ENCODE data around the gene RGR. TPM values are rescaled to one million over a fixed set of nuclear protein-coding genes. Genes with fewer than 3 reads are reported as not detected.
"Not testable (repeated sequence)": the region's sequence is repeated elsewhere in the genome, so short reads cannot be mapped to it uniquely, and the experiment has no call there.

RGR gene
- total and polyA plus RNA-seq, 8 donors = 0.26 to 0.27 TPM; not detected in 6

DNA sequence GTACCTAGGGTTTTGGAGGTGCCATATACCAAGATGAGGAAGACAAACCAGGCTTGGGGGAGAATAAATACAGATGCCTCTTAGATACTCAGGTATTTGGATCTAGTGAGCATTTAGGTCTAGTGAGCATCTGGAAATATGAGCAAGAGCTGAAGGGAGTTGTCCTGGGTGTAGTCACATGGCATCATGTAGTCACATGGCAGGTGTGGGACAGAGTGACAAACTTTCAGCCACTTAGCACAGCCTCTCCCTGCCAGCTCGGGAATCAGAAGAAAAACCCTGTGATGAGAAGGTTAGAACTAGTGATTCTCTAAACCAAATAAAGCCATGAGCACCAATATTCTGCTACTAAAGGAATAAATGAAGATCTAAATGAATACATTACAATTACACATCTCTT lies 24.3 kb downstream of the RGR start:
- DNase-seq = no peak
- TF ChIP-seq, protein P1, sequence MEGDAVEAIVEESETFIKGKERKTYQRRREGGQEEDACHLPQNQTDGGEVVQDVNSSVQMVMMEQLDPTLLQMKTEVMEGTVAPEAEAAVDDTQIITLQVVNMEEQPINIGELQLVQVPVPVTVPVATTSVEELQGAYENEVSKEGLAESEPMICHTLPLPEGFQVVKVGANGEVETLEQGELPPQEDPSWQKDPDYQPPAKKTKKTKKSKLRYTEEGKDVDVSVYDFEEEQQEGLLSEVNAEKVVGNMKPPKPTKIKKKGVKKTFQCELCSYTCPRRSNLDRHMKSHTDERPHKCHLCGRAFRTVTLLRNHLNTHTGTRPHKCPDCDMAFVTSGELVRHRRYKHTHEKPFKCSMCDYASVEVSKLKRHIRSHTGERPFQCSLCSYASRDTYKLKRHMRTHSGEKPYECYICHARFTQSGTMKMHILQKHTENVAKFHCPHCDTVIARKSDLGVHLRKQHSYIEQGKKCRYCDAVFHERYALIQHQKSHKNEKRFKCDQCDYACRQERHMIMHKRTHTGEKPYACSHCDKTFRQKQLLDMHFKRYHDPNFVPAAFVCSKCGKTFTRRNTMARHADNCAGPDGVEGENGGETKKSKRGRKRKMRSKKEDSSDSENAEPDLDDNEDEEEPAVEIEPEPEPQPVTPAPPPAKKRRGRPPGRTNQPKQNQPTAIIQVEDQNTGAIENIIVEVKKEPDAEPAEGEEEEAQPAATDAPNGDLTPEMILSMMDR (IDR thresholded peaks at IDR 0.05) = no peak
- Histone ChIP-seq H3K4me1 (no peaks in the 10 kb centered on the region), H3K27ac (no peak overlapping the region), H3K27me3 (peaks cover 0 to 3% of the 10 kb centered on the region in 2 donors), H3K9me3 (no peaks in the 10 kb centered on the region), H3K36me3 (no peaks in the 10 kb centered on the region), H3K4me3 (no peak overlapping the region)
- no peak for ATAC-seq
- intact Hi-C loops (cut with DNase I) = loop anchor here in 1 of 2 donors (10.0 kb wide), 1 partner anchor 106 kb away; no protein-coding TSS in a partner anchor

- Histone ChIP-seq H3K4me1 (no peaks in the 10 kb centered on the region), H3K36me3 (no peaks in the 10 kb centered on the region), H3K9me3 (no peaks in the 10 kb centered on the region), H3K4me3 (no peak overlapping the region), H3K27me3 (no peaks in the 10 kb centered on the region), H3K27ac (no peak overlapping the region)
- TF ChIP-seq, protein P1 (IDR thresholded peaks at IDR 0.05) = no peak
- intact Hi-C loops (cut with DNase I) = loop anchor here (10.0 kb wide), 2 partner anchors 105 to 265 kb away; no protein-coding TSS in a partner anchor
- ATAC-seq = no peak
- no peak for DNase-seq
These were observed 24.9 kb downstream of the RGR start for GRCh38 chr10:84269773-84270172.

- no peaks in the 10 kb centered on the region for H3K27me3 ChIP-seq
- intact Hi-C loops (cut with DNase I) = loop anchor here in 1 of 2 donors (10.0 kb wide), 1 partner anchor 264 kb away; no protein-coding TSS in a partner anchor
- H3K4me3 ChIP-seq = no peak overlapping the region
- no peaks in the 10 kb centered on the region for H3K4me1 ChIP-seq
- DNase-seq (no peak), ATAC-seq (peak; percentile 83)
- no peak overlapping the region for H3K27ac ChIP-seq
- H3K36me3 ChIP-seq = no peaks in the 10 kb centered on the region
- H3K9me3 ChIP-seq = no peaks in the 10 kb centered on the region
- TF ChIP-seq, protein P1 (IDR thresholded peaks at IDR 0.05) = no peak
These were observed 25.9 kb downstream of the RGR start for GRCh38 chr10:84270708-84271107.

- not testable (repeated sequence) for H3K4me3 ChIP-seq, H3K9me3 ChIP-seq, H3K27ac ChIP-seq, H3K27me3 ChIP-seq, DNase-seq, ATAC-seq, H3K4me1 ChIP-seq, H3K36me3 ChIP-seq
- intact Hi-C loops (cut with DNase I) = loop anchor here in 1 of 2 donors (10.0 kb wide), 1 partner anchor 255 kb away; no protein-coding TSS in a partner anchor
These were observed 35.1 kb downstream of the RGR start for GRCh38 chr10:84279876-84280475.

- ATAC-seq = no peak
- DNase-seq = no peak
- Histone ChIP-seq H3K4me3 (no peak overlapping the region), H3K27ac (no peak overlapping the region), H3K36me3 (no peaks in the 10 kb centered on the region), H3K27me3 (no peaks in the 10 kb centered on the region), H3K4me1 (no peaks in the 10 kb centered on the region), H3K9me3 (no peaks in the 10 kb centered on the region)
- intact Hi-C loops (cut with DNase I) = no loop called here
- TF ChIP-seq, protein P1 (IDR thresholded peaks at IDR 0.05) = no peak
These were observed 41.8 kb downstream of the RGR start for GRCh38 chr10:84286695-84287094.

DNA sequence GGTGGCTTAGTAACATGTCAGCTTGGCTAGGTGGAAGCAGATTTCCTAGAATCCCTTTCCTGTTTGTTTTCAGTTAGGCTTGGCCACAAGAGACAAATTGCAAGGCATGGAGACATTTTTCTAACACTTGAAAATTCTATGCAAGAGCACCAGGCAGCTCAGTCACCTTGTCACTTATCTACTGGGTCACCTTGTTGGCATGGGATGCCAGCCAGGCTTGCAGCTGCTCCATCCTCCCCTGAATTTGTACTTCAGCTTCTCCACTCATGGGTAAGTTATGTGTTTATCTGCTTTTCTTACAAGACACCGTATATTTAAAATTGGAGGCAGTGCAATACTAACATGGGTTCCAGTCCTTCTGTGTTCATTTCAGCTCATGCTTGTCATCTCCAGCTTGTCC lies 43.3 kb downstream of the RGR start:
- Histone ChIP-seq H3K4me3 (no peak overlapping the region), H3K4me1 (no peaks in the 10 kb centered on the region), H3K9me3 (no peaks in the 10 kb centered on the region), H3K36me3 (no peaks in the 10 kb centered on the region), H3K27ac (no peak overlapping the region), H3K27me3 (no peaks in the 10 kb centered on the region)
- intact Hi-C loops (cut with DNase I) = no loop called here
- no peak for DNase-seq
- TF ChIP-seq, protein P1 (IDR thresholded peaks at IDR 0.05) = no peak
- ATAC-seq = no peak

All from left lung (tissue), 10 donors.